ENCODE measurements around the gene RBM5.

- TF ChIP-seq, protein P1, sequence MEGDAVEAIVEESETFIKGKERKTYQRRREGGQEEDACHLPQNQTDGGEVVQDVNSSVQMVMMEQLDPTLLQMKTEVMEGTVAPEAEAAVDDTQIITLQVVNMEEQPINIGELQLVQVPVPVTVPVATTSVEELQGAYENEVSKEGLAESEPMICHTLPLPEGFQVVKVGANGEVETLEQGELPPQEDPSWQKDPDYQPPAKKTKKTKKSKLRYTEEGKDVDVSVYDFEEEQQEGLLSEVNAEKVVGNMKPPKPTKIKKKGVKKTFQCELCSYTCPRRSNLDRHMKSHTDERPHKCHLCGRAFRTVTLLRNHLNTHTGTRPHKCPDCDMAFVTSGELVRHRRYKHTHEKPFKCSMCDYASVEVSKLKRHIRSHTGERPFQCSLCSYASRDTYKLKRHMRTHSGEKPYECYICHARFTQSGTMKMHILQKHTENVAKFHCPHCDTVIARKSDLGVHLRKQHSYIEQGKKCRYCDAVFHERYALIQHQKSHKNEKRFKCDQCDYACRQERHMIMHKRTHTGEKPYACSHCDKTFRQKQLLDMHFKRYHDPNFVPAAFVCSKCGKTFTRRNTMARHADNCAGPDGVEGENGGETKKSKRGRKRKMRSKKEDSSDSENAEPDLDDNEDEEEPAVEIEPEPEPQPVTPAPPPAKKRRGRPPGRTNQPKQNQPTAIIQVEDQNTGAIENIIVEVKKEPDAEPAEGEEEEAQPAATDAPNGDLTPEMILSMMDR (conservative IDR thresholded peaks at IDR 0.05; ENCODE audit: low read length): no peak
- no peak for TF ChIP-seq EZH2phosphoT487 (IDR thresholded peaks at IDR 0.05; ENCODE audit: borderline replicate concordance)
These were observed 49.8 kb downstream of the RBM5 start for GRCh38 chr3:50138266-50139200.

Measured in Loucy (cell line).